Panc1 (cell line): ENCODE data around the gene TTC21B. TPM values are rescaled to one million over a fixed set of nuclear protein-coding genes. Genes with fewer than 3 reads are reported as not detected.

ENCODE experiments used
- ATAC-seq: fragments of 200-7000 bp; cut with Tn5 transposase; 2 replicates; pipeline ENCODE4 v1.9.1; 2020; ENCODE audit warnings: mild to moderate bottlenecking, moderate library complexity
- BruUV-seq: library from RNA; stranded (reverse); fragments of 400-500 nt; replicated peaks from 2 replicates; lab custom pipeline; 2021; lab: Mats Ljungman, UMichigan
- CTCF ChIA-PET: fragments of 300-600 bp; sonication (Branson Sonifier 250); formaldehyde crosslinking; loops from one replicate; lab custom pipeline; 2022; ENCODE audit warnings: antibody characterized with exemption; lab: Charles Lee
- POLR2A ChIA-PET: fragments of 300-600 bp; sonication (Branson Sonifier 250); formaldehyde crosslinking; loops from one replicate; lab custom pipeline; 2022; ENCODE audit warnings: antibody characterized with exemption; lab: Charles Lee
- DNase-seq: peaks from one replicate; pipeline ENCODE4 v3.0.0-alpha.2; 2010; ENCODE audit warnings: low read depth, low spot score
- H3K27ac ChIP-seq: 2 replicates; pipeline ENCODE4 v1.5.1; 2011; ENCODE audit warnings: mild to moderate bottlenecking, low read length, inconsistent platforms
- H3K27me3 ChIP-seq: fragments of 200-500 bp; sonication (Bioruptor generic); 2 replicates; pipeline ENCODE4 v1.6.0; 2014; ENCODE audit warnings: low read length, inconsistent platforms; ENCODE audit not compliant: control insufficient read depth, insufficient read depth
- H3K36me3 ChIP-seq: fragments of 200-500 bp; sonication (Bioruptor generic); 2 replicates; pipeline ENCODE4 v1.5.1; 2014; ENCODE audit warnings: inconsistent platforms, mild to moderate bottlenecking, low read length, moderate library complexity; ENCODE audit not compliant: control insufficient read depth, insufficient read depth
- H3K4me1 ChIP-seq: 2 replicates; pipeline ENCODE4 v1.5.1; 2011; ENCODE audit warnings: inconsistent platforms, mild to moderate bottlenecking, low read length, moderate library complexity; ENCODE audit not compliant: control insufficient read depth, insufficient read depth
- H3K4me3 ChIP-seq, 2 experiments: 2 replicates each; pipeline ENCODE4 v1.5.1; 2011 to 2012; ENCODE audit warnings: low read depth in 2 of 2, low read length in 2 of 2, mild to moderate bottlenecking in 2 of 2, inconsistent platforms in 1 of 2, moderate library complexity in 1 of 2
- H3K9me3 ChIP-seq: fragments of 200-500 bp; sonication (Bioruptor generic); 2 replicates; pipeline ENCODE4 v1.5.1; 2014; ENCODE audit warnings: low read depth, mild to moderate bottlenecking, inconsistent platforms, low read length, moderate library complexity; ENCODE audit not compliant: control insufficient read depth, insufficient read depth
- POLR2AphosphoS5 ChIP-seq: IDR thresholded peaks from 2 replicates; pipeline ENCODE4 v1.6.1; 2012; ENCODE audit warnings: mild to moderate bottlenecking, low read depth, low read length, moderate library complexity
- REST ChIP-seq, 2 experiments: IDR thresholded peaks; 2 replicates each; pipeline ENCODE4 v1.6.1; 2011 to 2012; ENCODE audit warnings: low read depth in 2 of 2, control low read depth in 1 of 2, low read length in 1 of 2, mild to moderate bottlenecking in 1 of 2, moderate library complexity in 1 of 2; ENCODE audit not compliant: insufficient read depth in 1 of 2
- SIN3A ChIP-seq: IDR thresholded peaks from 2 replicates; pipeline ENCODE4 v1.6.1; 2012; ENCODE audit warnings: low read depth, mild to moderate bottlenecking, low read length, moderate library complexity, borderline replicate concordance; ENCODE audit not compliant: insufficient read depth
- TCF7L2 ChIP-seq: IDR thresholded peaks from 2 replicates; pipeline ENCODE4 v1.6.1; 2011; ENCODE audit warnings: mild to moderate bottlenecking, low read depth, low read length, inconsistent platforms
- in situ Hi-C: cut with HindIII; loops from 2 replicates; pipeline ENCODE4 v1.10.0; 2016; ENCODE audit warnings: low sequenced_read_pairs, low pct_unique_long_range_greater_than_20kb
- intact Hi-C: fragments of 100-400 bp; cut with micrococcal nuclease; formaldehyde crosslinking; loops from one replicate; pipeline ENCODE4 v1.10.0; 2022; ENCODE audit not compliant: unreplicated experiment
- total RNA-seq: library from RNA; stranded (reverse); gene quantifications from one replicate; pipeline ENCODE4 v1.2.1, GENCODE V29; 2021; ENCODE audit not compliant: unreplicated experiment
- TF ChIP-seq, protein P1 (sequence below): fragments of 450-650 bp; IDR thresholded peaks from 2 replicates; pipeline ENCODE4 v1.5.1; 2017; ENCODE audit warnings: mild to moderate bottlenecking

Gene TTC21B
- total RNA-seq, 1 experiment from 2014 or later = 12.4 TPM

- no peaks in the 10 kb centered on the region for H3K9me3 ChIP-seq
- in situ Hi-C loops = no loop called here
- ChIA-PET CTCF (no interaction called here), POLR2A (no interaction called here)
- no peaks in the 10 kb centered on the region for H3K36me3 ChIP-seq
- intact Hi-C loops = no loop called here
- TF ChIP-seq POLR2AphosphoS5 (no peak), TCF7L2 (no peak), SIN3A (no peak), REST (IDR thresholded peaks at IDR 0.05; ENCODE audit: insufficient read depth in 1 of 2, low read depth in 2 of 2, low read length in 1 of 2) (no peak)
- TF ChIP-seq, protein P1, sequence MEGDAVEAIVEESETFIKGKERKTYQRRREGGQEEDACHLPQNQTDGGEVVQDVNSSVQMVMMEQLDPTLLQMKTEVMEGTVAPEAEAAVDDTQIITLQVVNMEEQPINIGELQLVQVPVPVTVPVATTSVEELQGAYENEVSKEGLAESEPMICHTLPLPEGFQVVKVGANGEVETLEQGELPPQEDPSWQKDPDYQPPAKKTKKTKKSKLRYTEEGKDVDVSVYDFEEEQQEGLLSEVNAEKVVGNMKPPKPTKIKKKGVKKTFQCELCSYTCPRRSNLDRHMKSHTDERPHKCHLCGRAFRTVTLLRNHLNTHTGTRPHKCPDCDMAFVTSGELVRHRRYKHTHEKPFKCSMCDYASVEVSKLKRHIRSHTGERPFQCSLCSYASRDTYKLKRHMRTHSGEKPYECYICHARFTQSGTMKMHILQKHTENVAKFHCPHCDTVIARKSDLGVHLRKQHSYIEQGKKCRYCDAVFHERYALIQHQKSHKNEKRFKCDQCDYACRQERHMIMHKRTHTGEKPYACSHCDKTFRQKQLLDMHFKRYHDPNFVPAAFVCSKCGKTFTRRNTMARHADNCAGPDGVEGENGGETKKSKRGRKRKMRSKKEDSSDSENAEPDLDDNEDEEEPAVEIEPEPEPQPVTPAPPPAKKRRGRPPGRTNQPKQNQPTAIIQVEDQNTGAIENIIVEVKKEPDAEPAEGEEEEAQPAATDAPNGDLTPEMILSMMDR = no peak
- no TSS peak for BruUV-seq
- no peak overlapping the region for H3K27ac ChIP-seq
- H3K4me3 ChIP-seq = no peak overlapping the region
- no peaks in the 10 kb centered on the region for H3K27me3 ChIP-seq
- DNase-seq (no peak), ATAC-seq (no peak)
- H3K4me1 ChIP-seq = no peaks in the 10 kb centered on the region
Observed at GRCh38 chr2:165857876-165858275, 95.7 kb downstream of the TTC21B start.

DNA sequence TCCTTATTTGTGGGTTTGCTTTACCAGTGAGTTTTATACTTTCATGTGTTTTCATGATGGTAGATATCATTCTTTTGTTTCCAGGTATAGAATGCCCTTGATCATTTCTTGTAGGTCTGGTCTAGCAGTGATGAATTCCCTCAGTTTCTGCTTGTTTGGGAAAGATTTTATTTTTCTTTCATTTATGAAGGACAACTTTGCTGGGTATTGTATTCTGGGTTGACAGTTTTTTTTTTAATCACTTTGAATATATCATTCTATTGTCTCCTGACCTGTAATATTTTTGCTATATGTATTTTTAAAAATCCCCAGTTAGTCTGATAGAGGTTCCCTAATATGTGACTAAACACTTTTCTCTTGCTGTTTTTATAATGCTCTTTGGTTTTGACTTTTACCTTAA lies 101.2 kb downstream of the TTC21B start:
- in situ Hi-C loops = no loop called here
- no TSS peak for BruUV-seq
- Histone ChIP-seq H3K9me3 (no peaks in the 10 kb centered on the region; the same call in 1 of the 2 replicates), H3K4me1 (no peaks in the 10 kb centered on the region), H3K27me3 (no peaks in the 10 kb centered on the region), H3K36me3 (no peaks in the 10 kb centered on the region), H3K4me3 (no peak overlapping the region), H3K27ac (no peak overlapping the region)
- ATAC-seq = no peak
- DNase-seq = no peak
- TF ChIP-seq, protein P1 = no peak
- no peak for TF ChIP-seq TCF7L2
- TF ChIP-seq SIN3A = no peak
- TF ChIP-seq REST (IDR thresholded peaks at IDR 0.05; ENCODE audit: insufficient read depth in 1 of 2, low read depth in 2 of 2, low read length in 1 of 2) = no peak
- TF ChIP-seq POLR2AphosphoS5 = no peak
- CTCF ChIA-PET = no interaction called here
- POLR2A ChIA-PET = no interaction called here
- intact Hi-C loops = no loop called here
